Stimulated activated CD8-positive, alpha-beta memory T cell treated with anti-CD3 and anti-CD28 coated beads, Interleukin-15, amount 100 ng/mL, for 24 hours (primary cell): ENCODE data around the gene CXCL14.
"Not testable (repeated sequence)": the region's sequence is repeated elsewhere in the genome, so short reads cannot be mapped to it uniquely, and the experiment has no call there.

ENCODE experiments used
- DNase-seq: peaks from one replicate; pipeline ENCODE4 v3.0.0-alpha.2; 2020; ENCODE audit warnings: low read depth

Gene CXCL14

DNA sequence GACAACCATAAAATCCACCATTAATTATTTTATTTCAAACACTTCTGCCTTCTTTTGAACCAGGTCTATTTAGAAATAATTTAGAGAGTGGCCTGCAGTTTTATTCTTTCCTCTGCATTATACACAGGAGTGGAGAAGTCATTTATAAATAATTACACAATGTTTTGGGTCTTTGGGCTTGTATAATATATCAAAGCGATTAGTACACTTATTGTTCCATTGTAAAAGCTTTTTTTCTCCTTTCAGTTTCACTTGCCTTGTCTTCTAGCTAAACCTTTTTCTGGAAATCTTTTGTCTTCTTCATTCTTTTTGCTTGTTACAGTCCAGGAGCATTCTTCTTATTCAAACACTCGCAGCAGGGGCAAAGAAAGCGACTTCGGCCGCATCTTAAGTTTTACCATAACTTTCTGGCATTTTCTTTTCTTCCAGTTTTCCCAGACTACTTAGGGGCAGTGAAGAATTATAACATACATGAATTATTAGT, 35.7 kb downstream of the CXCL14 start:
- no peak for DNase-seq

DNA sequence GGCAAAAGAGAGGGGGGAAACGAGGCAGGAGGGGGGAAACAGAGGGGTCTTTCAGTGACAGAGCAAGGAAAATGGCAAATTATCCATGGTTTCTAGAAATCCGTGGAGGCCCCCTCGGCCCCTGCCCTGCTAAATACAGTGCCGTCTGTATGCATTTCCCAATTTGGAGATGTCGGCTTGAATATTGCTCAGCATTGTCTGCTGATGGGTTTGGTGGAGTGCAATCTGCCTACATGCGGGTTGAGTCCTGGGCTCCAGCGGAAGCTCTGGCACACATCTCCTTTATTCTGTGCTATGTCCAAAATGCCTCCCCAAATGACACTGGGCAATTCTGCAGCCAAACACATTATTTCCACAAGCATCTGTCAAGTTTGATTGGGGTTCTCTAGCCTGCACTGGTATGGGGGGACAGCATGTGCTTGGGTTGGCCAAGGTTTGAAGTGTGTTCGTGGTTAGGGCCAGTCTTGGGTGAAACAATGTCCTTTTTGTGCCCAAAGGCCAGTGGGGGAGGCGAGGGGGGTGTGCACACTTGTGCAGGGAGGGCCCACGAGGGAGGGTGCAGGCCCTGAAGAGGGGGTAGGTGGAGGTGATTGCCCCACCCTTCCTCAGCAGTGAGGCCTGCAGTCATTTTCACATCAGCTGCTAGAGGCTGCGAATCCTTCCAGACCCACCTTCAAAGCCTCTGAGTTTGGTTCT, 36.8 kb downstream of the CXCL14 start:
- no peak for DNase-seq

GRCh38 chr5:135539430-135540005, 39.3 kb downstream of the CXCL14 start:
- no peak for DNase-seq

GRCh38 chr5:135538261-135538660, 40.5 kb downstream of the CXCL14 start:
- DNase-seq, result no peak

DNA sequence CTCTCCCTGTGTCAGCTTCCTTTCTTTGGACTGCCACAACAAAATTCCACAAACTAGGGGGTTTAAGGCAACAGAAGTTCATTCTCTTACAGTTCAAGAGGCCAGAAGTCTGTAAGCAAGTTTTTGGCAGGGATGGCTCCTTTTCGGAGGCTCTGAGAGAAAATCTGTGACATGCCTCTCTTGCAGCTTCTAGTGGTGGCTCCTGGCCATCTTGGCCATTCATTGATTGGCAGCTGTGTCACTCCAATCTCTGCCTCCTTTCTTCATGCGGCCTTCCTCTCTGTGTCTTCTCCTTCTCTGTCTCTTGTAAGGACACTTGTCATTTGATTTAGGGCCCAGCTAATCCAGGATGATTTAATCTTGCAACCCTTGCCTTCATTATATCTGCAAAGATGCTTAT, 41.0 kb downstream of the CXCL14 start:
- DNase-seq, result no peak

DNA sequence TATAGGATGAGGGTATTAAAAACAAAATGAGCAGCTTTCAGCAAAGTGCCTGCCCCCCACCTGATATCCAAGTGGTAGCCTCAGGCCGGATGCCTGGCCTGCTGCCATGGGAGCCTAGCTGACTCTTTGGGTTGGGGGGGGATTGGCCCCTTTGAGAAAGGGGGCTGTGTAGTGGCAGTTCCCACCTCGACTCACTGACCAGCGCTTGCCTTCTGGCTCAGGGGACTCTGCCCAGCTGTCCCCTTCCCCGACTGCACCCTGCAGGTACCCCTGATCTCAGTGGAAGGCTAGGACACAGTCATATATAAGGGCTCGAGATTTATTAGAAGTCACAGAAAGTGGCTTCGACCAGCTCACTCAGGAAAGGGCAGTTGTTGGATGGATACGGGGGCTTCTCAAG, 41.5 kb downstream of the CXCL14 start:
- DNase-seq, result no peak

DNA sequence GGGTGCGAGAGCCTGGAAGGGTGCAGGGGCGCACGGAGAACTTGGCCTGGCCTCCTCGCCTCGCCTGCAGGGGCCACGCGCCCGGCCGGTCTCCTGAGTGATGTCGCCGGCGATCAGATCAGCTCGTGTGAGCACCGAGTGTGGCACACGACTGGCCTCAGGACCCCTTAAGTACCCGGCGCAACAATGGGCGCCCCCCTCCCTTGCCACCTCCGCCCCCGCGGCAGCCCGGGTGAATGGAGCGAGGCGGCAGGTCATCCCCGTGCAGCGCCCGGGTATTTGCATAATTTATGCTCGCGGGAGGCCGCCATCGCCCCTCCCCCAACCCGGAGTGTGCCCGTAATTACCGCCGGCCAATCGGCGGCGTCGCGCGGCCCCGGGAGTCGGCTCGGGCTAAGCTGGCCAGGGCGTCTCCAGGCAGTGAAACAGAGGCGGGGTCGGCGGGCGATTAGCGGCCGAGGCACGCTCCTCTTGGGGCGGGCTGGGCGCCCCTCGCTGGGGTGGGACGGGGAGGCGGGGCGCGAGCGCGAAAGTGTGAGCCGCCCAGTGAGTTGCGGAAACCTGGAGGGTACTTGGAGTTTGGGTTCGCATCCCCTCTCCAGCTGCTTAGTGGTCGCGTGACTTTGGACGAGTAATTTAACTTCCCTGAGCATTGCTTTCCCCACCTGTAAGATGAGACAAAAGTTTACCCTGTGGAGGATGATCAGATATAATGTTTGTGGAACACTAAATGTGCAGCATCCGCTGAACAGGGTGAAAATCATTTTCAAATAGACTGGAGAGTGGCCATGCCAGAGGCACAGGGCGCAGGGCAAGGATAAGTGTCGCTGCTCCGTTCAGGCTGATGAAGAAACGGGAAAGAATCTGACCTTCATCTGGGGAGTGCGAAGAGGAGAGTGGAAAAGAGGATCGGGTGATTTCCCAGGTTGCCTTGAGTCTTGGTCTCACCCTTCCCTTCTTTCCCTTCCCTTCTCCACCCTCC, 42.7 kb downstream of the CXCL14 start, which contains the start of gene NEUROG1:
Gene NEUROG1 (minus strand): TSS at position 145 of the 982 bp plus-strand sequence. CDS start 274 bp downstream, outside the sequence.
- no peak for DNase-seq

DNA sequence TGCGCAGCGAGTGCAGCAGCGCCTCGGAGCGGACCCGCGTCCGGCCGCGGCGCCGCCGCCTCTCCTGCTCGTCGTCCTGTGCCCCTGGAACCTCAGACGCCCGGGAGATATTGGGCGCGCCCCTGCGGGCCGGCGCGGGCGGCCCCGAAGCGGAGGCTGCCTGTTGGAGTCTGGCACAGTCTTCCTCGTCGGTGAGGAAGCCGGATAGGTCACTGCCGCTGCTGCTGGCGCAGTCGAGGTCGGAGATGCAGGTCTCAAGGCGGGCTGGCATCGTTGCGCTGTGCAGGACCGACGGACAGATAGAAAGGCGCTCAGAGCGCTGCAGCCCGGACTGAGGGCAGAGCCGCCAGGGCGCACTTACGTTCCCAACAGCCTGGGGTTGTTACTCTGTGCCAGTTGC, 43.4 kb downstream of the CXCL14 start:
- DNase-seq, result no peak

- DNase-seq, result no peak
Observed at GRCh38 chr5:135534609-135535419, 44.0 kb downstream of the CXCL14 start.

GRCh38 chr5:135533794-135534193, 45.0 kb downstream of the CXCL14 start:
- no peak for DNase-seq

- DNase-seq, result no peak
Observed at GRCh38 chr5:135533334-135533733, 45.5 kb downstream of the CXCL14 start.

- not testable (repeated sequence) for DNase-seq
Observed at GRCh38 chr5:135529576-135529975, 49.2 kb downstream of the CXCL14 start.

GRCh38 chr5:135526924-135527323, 51.9 kb downstream of the CXCL14 start:
- DNase-seq, result no peak

GRCh38 chr5:135521964-135522363, 56.8 kb downstream of the CXCL14 start:
- no peak for DNase-seq
